GM19238 (cell line): ENCODE measurements around the gene INPP5A.

Experiments used
- DNase-seq: peaks from one replicate; pipeline ENCODE4 v3.0.0; 2011; ENCODE audit warnings: low spot score; ENCODE audit not compliant: insufficient read length

INPP5A gene

GRCh38 chr10:132611026-132611910 is 73.7 kb downstream of the INPP5A start:
- DNase-seq: no peak

- DNase-seq: no peak
Observed at GRCh38 chr10:132611986-132612385, 74.4 kb downstream of the INPP5A start.

GRCh38 chr10:132612571-132613504 is 75.3 kb downstream of the INPP5A start:
- no peak for DNase-seq

GRCh38 chr10:132613566-132614348 is 76.2 kb downstream of the INPP5A start:
- DNase-seq: no peak

GRCh38 chr10:132614431-132615340 is 77.1 kb downstream of the INPP5A start:
- DNase-seq: no peak

GRCh38 chr10:132615341-132616169 is 78.0 kb downstream of the INPP5A start:
- DNase-seq: no peak

GRCh38 chr10:132616170-132616995 is 78.8 kb downstream of the INPP5A start:
- no peak for DNase-seq

- DNase-seq: no peak
Observed at GRCh38 chr10:132616996-132617736, 79.6 kb downstream of the INPP5A start.

GRCh38 chr10:132617737-132618052 is 80.1 kb downstream of the INPP5A start:
- DNase-seq: no peak

GRCh38 chr10:132618158-132618919 is 80.8 kb downstream of the INPP5A start:
- DNase-seq: no peak

GRCh38 chr10:132619927-132620326 is 82.3 kb downstream of the INPP5A start:
- DNase-seq: no peak

GRCh38 chr10:132624061-132624846 is 86.7 kb downstream of the INPP5A start:
- DNase-seq: no peak

- no peak for DNase-seq
Observed at GRCh38 chr10:132624847-132625471, 87.4 kb downstream of the INPP5A start.

GRCh38 chr10:132626019-132626760 is 88.6 kb downstream of the INPP5A start:
- no peak for DNase-seq
